Suprapubic skin (tissue), 4 donors: ENCODE measurements around the gene HOXA9. TPM values are rescaled to one million over a fixed set of nuclear protein-coding genes. Genes with fewer than 3 reads are reported as not detected.

Experiments used
- DNase-seq, 2 donors: peaks; one replicate each; pipeline ENCODE4 v3.0.0-alpha.2; 2019; ENCODE audit warnings: low spot score in 2 of 2
- H3K27ac ChIP-seq: fragments of 200-600 bp; sonication (generic); one replicate; pipeline ENCODE4 v1.5.1; 2019
- H3K27me3 ChIP-seq: fragments of 200-600 bp; sonication (generic); one replicate; pipeline ENCODE4 v1.5.1; 2019
- H3K36me3 ChIP-seq: fragments of 200-600 bp; sonication (generic); one replicate; pipeline ENCODE4 v1.5.1; 2019
- H3K4me1 ChIP-seq: fragments of 200-600 bp; sonication (generic); one replicate; pipeline ENCODE4 v1.5.1; 2019
- H3K4me3 ChIP-seq: fragments of 200-600 bp; sonication (generic); one replicate; pipeline ENCODE4 v1.5.1; 2019; ENCODE audit warnings: mild to moderate bottlenecking
- H3K9me3 ChIP-seq: fragments of 200-600 bp; sonication (generic); one replicate; pipeline ENCODE4 v1.5.1; 2019
- CTCF ChIP-seq, 2 donors: fragments of 200-600 bp in 1 of 2; fragments of 450-650 bp in 1 of 2; sonication (generic) in 1 of 2; IDR thresholded peaks; one replicate each; pipeline ENCODE4 v1.5.1; 2016 to 2019; ENCODE audit warnings: antibody characterized with exemption in 2 of 2, mild to moderate bottlenecking in 1 of 2, moderate library complexity in 1 of 2
- EP300 ChIP-seq: sonication (generic); formaldehyde crosslinking; IDR thresholded peaks from one replicate; pipeline ENCODE4 v1.6.1; 2017; ENCODE audit warnings: antibody characterized with exemption
- POLR2A ChIP-seq, 2 donors: fragments of 450-650 bp; IDR thresholded peaks; one replicate each; pipeline ENCODE4 v1.6.1; 2017; ENCODE audit warnings: antibody characterized with exemption in 2 of 2, mild to moderate bottlenecking in 2 of 2, moderate library complexity in 2 of 2
- POLR2AphosphoS5 ChIP-seq, 3 donors: sonication (generic); formaldehyde crosslinking; IDR thresholded peaks; one replicate each; pipeline ENCODE4 v1.6.1; 2017; ENCODE audit warnings: antibody characterized with exemption in 3 of 3
- WGBS: methylation state at CpG from one replicate; pipeline ENCODE4 v1.1.5; 2018; 5-methylcytosine and 5-hydroxymethylcytosine counted together
- total RNA-seq, 4 donors: library from RNA; depleted of rRNA; stranded (reverse); fragments of >200 nt; gene quantifications; one replicate each; pipeline ENCODE4 v1.1.0, GENCODE V29; 2016

Gene HOXA9
- total RNA-seq, 4 donors from 2014 or later = 26.7 to 64.8 (median 48.7) TPM

GRCh38 chr7:27169658-27170425 lies 4.5 kb upstream of the HOXA9 start:
- peak overlapping the region; percentile 84 for H3K4me3 ChIP-seq
- peaks cover 23% of the 10 kb centered on the region for H3K27me3 ChIP-seq
- H3K27ac ChIP-seq = peak overlapping the region; percentile 97
- H3K9me3 ChIP-seq = no peaks in the 10 kb centered on the region
- 3% methylated on average over 27 of the region's 46 CpGs for WGBS
- peaks cover 87% of the 10 kb centered on the region for H3K4me1 ChIP-seq
- peak in 1 of 2 donors; percentile 68 for DNase-seq
- TF ChIP-seq POLR2AphosphoS5 (IDR thresholded peaks at IDR 0.05) (peak in 2 of 3 donors; percentile 10 to 13), EP300 (no peak)
- no peaks in the 10 kb centered on the region for H3K36me3 ChIP-seq

GRCh38 chr7:27168265-27168947 lies 3.1 kb upstream of the HOXA9 start:
- H3K9me3 ChIP-seq = no peaks in the 10 kb centered on the region
- TF ChIP-seq POLR2AphosphoS5 (IDR thresholded peaks at IDR 0.05) = peak in 2 of 3 donors; percentile 6 to 52
- no peak for TF ChIP-seq POLR2A (IDR thresholded peaks at IDR 0.05)
- H3K27ac ChIP-seq = peak overlapping the region; percentile 97
- H3K36me3 ChIP-seq = no peaks in the 10 kb centered on the region
- peak overlapping the region; percentile 84 for H3K4me3 ChIP-seq
- WGBS = 23% methylated on average over 17 of the region's 25 CpGs
- peaks cover 20% of the 10 kb centered on the region for H3K27me3 ChIP-seq
- DNase-seq = peak in 1 of 2 donors; percentile 79
- H3K4me1 ChIP-seq = peaks cover 84% of the 10 kb centered on the region

GRCh38 chr7:27167916-27168264 lies 2.6 kb upstream of the HOXA9 start:
- H3K4me1 ChIP-seq = peaks cover 83% of the 10 kb centered on the region

GRCh38 chr7:27166531-27167505 lies 1.5 kb upstream of the HOXA9 start:
- peak overlapping the region; percentile 97 for H3K27ac ChIP-seq
- peak overlapping the region; percentile 84 for H3K4me3 ChIP-seq
- TF ChIP-seq CTCF (IDR thresholded peaks at IDR 0.05) (no peak), POLR2AphosphoS5 (IDR thresholded peaks at IDR 0.05) (no peak), EP300 (no peak), POLR2A (IDR thresholded peaks at IDR 0.05) (no peak)
- WGBS = 16% methylated on average over 30 of the region's 50 CpGs
- H3K9me3 ChIP-seq = no peaks in the 10 kb centered on the region
- H3K4me1 ChIP-seq = peaks cover 78% of the 10 kb centered on the region
- H3K36me3 ChIP-seq = no peaks in the 10 kb centered on the region
- peak in 1 of 2 donors; percentile 74 for DNase-seq
- H3K27me3 ChIP-seq = peaks cover 20% of the 10 kb centered on the region

More at GRCh38 chr7:27167916-27168264, 2.6 kb upstream of the HOXA9 start:
- 33% methylated on average over 4 of the region's 4 CpGs for WGBS
- no peaks in the 10 kb centered on the region for H3K9me3 ChIP-seq
- no peaks in the 10 kb centered on the region for H3K36me3 ChIP-seq
- no peak for TF ChIP-seq POLR2A (IDR thresholded peaks at IDR 0.05)
- TF ChIP-seq EP300 = no peak
- H3K4me3 ChIP-seq = peak overlapping the region; percentile 84
- H3K27ac ChIP-seq = peak overlapping the region; percentile 97
- DNase-seq = peak in 1 of 2 donors; percentile 44
- peaks cover 20% of the 10 kb centered on the region for H3K27me3 ChIP-seq

GRCh38 chr7:27165996-27166530 lies 726 bp upstream of the HOXA9 start:
- WGBS = under 1% methylated on average over 11 of the region's 46 CpGs

More at GRCh38 chr7:27165996-27166530, 726 bp upstream of the HOXA9 start:
- no peaks in the 10 kb centered on the region for H3K36me3 ChIP-seq
- no peaks in the 10 kb centered on the region for H3K9me3 ChIP-seq
- TF ChIP-seq EP300 (no peak), CTCF (IDR thresholded peaks at IDR 0.05) (no peak), POLR2A (IDR thresholded peaks at IDR 0.05) (no peak), POLR2AphosphoS5 (IDR thresholded peaks at IDR 0.05) (no peak)
- H3K27me3 ChIP-seq = peaks cover 20% of the 10 kb centered on the region
- peak overlapping the region; percentile 97 for H3K27ac ChIP-seq
- peaks cover 78% of the 10 kb centered on the region for H3K4me1 ChIP-seq
- DNase-seq = peak in 1 of 2 donors; percentile 72
- H3K4me3 ChIP-seq = peak overlapping the region; percentile 84
